Body of pancreas (tissue), 4 donors: ENCODE measurements around the gene HNRNPAB.

Experiments used
- CTCF ChIP-seq, 7 experiments: fragments of 450-650 bp in 4 of 7; fragments of 200-600 bp in 3 of 7; sonication (generic) in 3 of 7; IDR thresholded peaks; one replicate each; pipeline ENCODE4 v1.5.1; 2016 to 2019; ENCODE audit warnings: antibody characterized with exemption in 7 of 7
- POLR2A ChIP-seq, 3 donors: fragments of 450-650 bp; IDR thresholded peaks; one replicate each; pipeline ENCODE4 v1.6.1; 2016; ENCODE audit warnings: antibody characterized with exemption in 3 of 3, mild to moderate bottlenecking in 2 of 3

GRCh38 chr5:178248750-178249149, 44.4 kb downstream of the HNRNPAB start:
- TF ChIP-seq POLR2A (IDR thresholded peaks at IDR 0.05) = no peak
- no peak for TF ChIP-seq CTCF (IDR thresholded peaks at IDR 0.05)
